ENCODE measurements around the gene FBP1. TPM values are rescaled to one million over a fixed set of nuclear protein-coding genes. Genes with fewer than 3 reads are reported as not detected.
A peak's percentile ranks its signal among the peaks of the same experiment; 100 is the strongest.

FBP1 gene
- total RNA-seq, 3 donors from 2014 or later, result 7.4 to 41.1 (median 33.4) TPM

- TF ChIP-seq CTCF (IDR thresholded peaks at IDR 0.05) (no peak), POLR2AphosphoS5 (IDR thresholded peaks at IDR 0.05) (no peak), POLR2A (IDR thresholded peaks at IDR 0.05) (no peak)
- Histone ChIP-seq H3K36me3 (no peaks in the 10 kb centered on the region), H3K4me1 (no peaks in the 10 kb centered on the region), H3K27me3 (no peaks in the 10 kb centered on the region), H3K4me3 (no peak overlapping the region), H3K27ac (no peak overlapping the region), H3K9me3 (no peaks in the 10 kb centered on the region)
- intact Hi-C loops (cut with DNase I; ENCODE audit: low total_unique reads), result loop anchor here (5.0 kb wide), 1 partner anchor 917 kb away; no protein-coding TSS in a partner anchor
- no peak for DNase-seq (ENCODE audit: low spot score in 2 of 2)
These were observed 40.7 kb upstream of the FBP1 start for GRCh38 chr9:94680020-94680419.

- Histone ChIP-seq H3K27me3 (no peaks in the 10 kb centered on the region), H3K27ac (no peak overlapping the region)
- TF ChIP-seq CTCF (IDR thresholded peaks at IDR 0.05), result no peak
- no peak for TF ChIP-seq POLR2A (IDR thresholded peaks at IDR 0.05)
- TF ChIP-seq POLR2AphosphoS5 (IDR thresholded peaks at IDR 0.05), result no peak
These were observed 40.3 kb upstream of the FBP1 start for GRCh38 chr9:94679587-94679986.

GRCh38 chr9:94677929-94678328 lies 38.6 kb upstream of the FBP1 start:
- Histone ChIP-seq H3K36me3 (no peaks in the 10 kb centered on the region), H3K4me1 (no peaks in the 10 kb centered on the region), H3K27ac (no peak overlapping the region), H3K9me3 (no peaks in the 10 kb centered on the region), H3K4me3 (no peak overlapping the region), H3K27me3 (no peaks in the 10 kb centered on the region)
- DNase-seq (ENCODE audit: low spot score in 2 of 2), result no peak
- intact Hi-C loops (cut with DNase I; ENCODE audit: low total_unique reads), result no loop called here
- no peak for TF ChIP-seq POLR2A (IDR thresholded peaks at IDR 0.05)
- no peak for TF ChIP-seq POLR2AphosphoS5 (IDR thresholded peaks at IDR 0.05)
- TF ChIP-seq CTCF (IDR thresholded peaks at IDR 0.05), result no peak

More at GRCh38 chr9:94679587-94679986, 40.3 kb upstream of the FBP1 start:
- H3K36me3 ChIP-seq, result no peaks in the 10 kb centered on the region
- H3K4me1 ChIP-seq, result no peaks in the 10 kb centered on the region
- no peaks in the 10 kb centered on the region for H3K9me3 ChIP-seq
- H3K4me3 ChIP-seq, result no peak overlapping the region
- no peak for DNase-seq (ENCODE audit: low spot score in 2 of 2)
- intact Hi-C loops (cut with DNase I; ENCODE audit: low total_unique reads), result no loop called here

GRCh38 chr9:94676446-94677131 lies 37.3 kb upstream of the FBP1 start:
- no peak for DNase-seq (ENCODE audit: low spot score in 2 of 2)
- Histone ChIP-seq H3K9me3 (no peaks in the 10 kb centered on the region), H3K27ac (no peak overlapping the region), H3K27me3 (no peaks in the 10 kb centered on the region), H3K36me3 (no peaks in the 10 kb centered on the region), H3K4me3 (no peak overlapping the region), H3K4me1 (no peaks in the 10 kb centered on the region)
- intact Hi-C loops (cut with DNase I; ENCODE audit: low total_unique reads), result no loop called here
- TF ChIP-seq POLR2A (IDR thresholded peaks at IDR 0.05) (no peak), CTCF (IDR thresholded peaks at IDR 0.05) (no peak), POLR2AphosphoS5 (IDR thresholded peaks at IDR 0.05) (no peak)

- TF ChIP-seq CTCF (IDR thresholded peaks at IDR 0.05), result no peak
- no peak for TF ChIP-seq POLR2A (IDR thresholded peaks at IDR 0.05)
- no peak for TF ChIP-seq POLR2AphosphoS5 (IDR thresholded peaks at IDR 0.05)
- no peaks in the 10 kb centered on the region for H3K36me3 ChIP-seq
- H3K4me3 ChIP-seq, result no peak overlapping the region
- DNase-seq (ENCODE audit: low spot score in 2 of 2), result no peak
- no peaks in the 10 kb centered on the region for H3K9me3 ChIP-seq
- H3K27ac ChIP-seq, result peak overlapping the region; percentile 27 to 53
- H3K27me3 ChIP-seq, result no peaks in the 10 kb centered on the region
- intact Hi-C loops (cut with DNase I; ENCODE audit: low total_unique reads), result no loop called here
- no peaks in the 10 kb centered on the region for H3K4me1 ChIP-seq
These were observed 35.9 kb upstream of the FBP1 start for GRCh38 chr9:94675008-94675881.
